MM.1S (cell line): ENCODE measurements around the gene AAR2.

ENCODE experiments used
- DNase-seq: peaks from one replicate; pipeline ENCODE4 v3.0.0-alpha.2; 2015
- H2AFZ ChIP-seq: fragments of 300-600 bp; sonication (generic); 2 replicates; pipeline ENCODE4 v1.6.0; 2016; ENCODE audit warnings: antibody characterized with exemption, low read length
- H3F3A ChIP-seq: fragments of 300-600 bp; sonication (generic); 2 replicates; pipeline ENCODE4 v1.6.1; 2016; ENCODE audit warnings: mild to moderate bottlenecking, antibody characterized with exemption, low read length, moderate library complexity, mixed read lengths; ENCODE audit not compliant: insufficient read depth
- H3K27ac ChIP-seq: fragments of 300-600 bp; sonication (generic); 2 replicates; pipeline ENCODE4 v1.5.1; 2016; ENCODE audit warnings: mild to moderate bottlenecking, low read length
- H3K27me3 ChIP-seq: fragments of 300-600 bp; sonication (generic); replicated peaks from 2 replicates; pipeline ENCODE4 v1.6.0; 2016; ENCODE audit warnings: low read length; ENCODE audit not compliant: insufficient read depth
- H3K36me3 ChIP-seq: fragments of 300-600 bp; sonication (generic); replicated peaks from 2 replicates; pipeline ENCODE4 v1.6.1; 2016; ENCODE audit warnings: mild to moderate bottlenecking, low read length, mixed read lengths; ENCODE audit not compliant: insufficient read depth
- H3K4me1 ChIP-seq: fragments of 300-600 bp; sonication (generic); 2 replicates; pipeline ENCODE4 v1.6.1; 2016; ENCODE audit warnings: low read length, mixed read lengths
- H3K4me2 ChIP-seq: fragments of 300-600 bp; sonication (generic); 2 replicates; pipeline ENCODE4 v1.6.0; 2016; ENCODE audit warnings: low read depth, low read length
- H3K4me3 ChIP-seq: fragments of 300-600 bp; sonication (generic); 2 replicates; pipeline ENCODE4 v1.5.1; 2016; ENCODE audit warnings: low read length, mixed read lengths
- H3K79me2 ChIP-seq: fragments of 300-600 bp; sonication (generic); 2 replicates; pipeline ENCODE4 v1.6.1; 2016; ENCODE audit warnings: mixed run types, low read length, mixed read lengths
- H3K9ac ChIP-seq: fragments of 300-600 bp; sonication (generic); 2 replicates; pipeline ENCODE4 v1.6.1; 2016; ENCODE audit warnings: low read length, mixed read lengths
- H3K9me2 ChIP-seq: fragments of 300-600 bp; sonication (generic); replicated peaks from 2 replicates; pipeline ENCODE4 v1.6.1; 2016; ENCODE audit warnings: mild to moderate bottlenecking, low read length, mixed read lengths; ENCODE audit not compliant: insufficient read depth
- H3K9me3 ChIP-seq: fragments of 300-600 bp; sonication (generic); replicated peaks from 2 replicates; pipeline ENCODE4 v1.6.1; 2016; ENCODE audit warnings: mild to moderate bottlenecking, low read length, mixed read lengths; ENCODE audit not compliant: insufficient read depth
- H4K20me1 ChIP-seq: fragments of 300-600 bp; sonication (generic); 2 replicates; pipeline ENCODE4 v1.6.1; 2016; ENCODE audit warnings: mild to moderate bottlenecking, low read length, moderate library complexity, mixed read lengths; ENCODE audit not compliant: insufficient read depth
- CTCF ChIP-seq: fragments of 300-600 bp; sonication (generic); IDR thresholded peaks from 2 replicates; pipeline ENCODE4 v1.5.1; 2016; ENCODE audit warnings: antibody characterized with exemption, low read length, mixed read lengths
- EZH2 ChIP-seq: fragments of 300-600 bp; sonication (generic); optimal IDR thresholded peaks from 2 replicates; pipeline ENCODE3; 2017; ENCODE audit warnings: low read depth, mild to moderate bottlenecking, antibody characterized with exemption, low read length, mixed read lengths
- EZH2phosphoT487 ChIP-seq: fragments of 300-600 bp; sonication (generic); IDR thresholded peaks from 2 replicates; pipeline ENCODE4 v1.6.1; 2018; ENCODE audit warnings: antibody characterized with exemption, low read length

The AAR2 gene

GRCh38 chr20:36269507-36269906 is 33.2 kb downstream of the AAR2 start:
- no peak overlapping the region for H3K9ac ChIP-seq
- no peaks in the 10 kb centered on the region for H4K20me1 ChIP-seq
- no peak for TF ChIP-seq EZH2phosphoT487
- no peak for TF ChIP-seq CTCF
- no peak for TF ChIP-seq EZH2

GRCh38 chr20:36270744-36271638 is 34.7 kb downstream of the AAR2 start:
- Histone ChIP-seq H3K27ac (no peak overlapping the region), H3K4me3 (no peak overlapping the region), H3K9ac (no peak overlapping the region), H2AFZ (no peak overlapping the region), H3F3A (no peaks in the 10 kb centered on the region), H3K27me3 (peaks cover 12% of the 10 kb centered on the region; the same call in 1 of the 2 replicates), H3K4me2 (no peak overlapping the region), H3K9me3 (no peaks in the 10 kb centered on the region), H3K79me2 (no peaks in the 10 kb centered on the region), H4K20me1 (no peaks in the 10 kb centered on the region), H3K36me3 (no peaks in the 10 kb centered on the region), H3K4me1 (no peaks in the 10 kb centered on the region), H3K9me2 (no peaks in the 10 kb centered on the region)
- TF ChIP-seq CTCF: no peak
- TF ChIP-seq EZH2: no peak
- no peak for TF ChIP-seq EZH2phosphoT487
- DNase-seq: no peak

More at GRCh38 chr20:36269507-36269906, 33.2 kb downstream of the AAR2 start:
- Histone ChIP-seq H3K27me3 (peaks cover 11% of the 10 kb centered on the region; the same call in 1 of the 2 replicates), H3F3A (no peaks in the 10 kb centered on the region), H3K4me3 (no peak overlapping the region), H3K36me3 (no peaks in the 10 kb centered on the region), H3K4me1 (no peaks in the 10 kb centered on the region), H3K9me2 (no peaks in the 10 kb centered on the region), H3K27ac (no peak overlapping the region), H3K9me3 (no peaks in the 10 kb centered on the region), H3K4me2 (no peak overlapping the region), H3K79me2 (no peaks in the 10 kb centered on the region), H2AFZ (no peak overlapping the region)
- DNase-seq: no peak

- TF ChIP-seq EZH2: no peak
- TF ChIP-seq CTCF: no peak
- TF ChIP-seq EZH2phosphoT487: no peak
- Histone ChIP-seq H4K20me1 (no peaks in the 10 kb centered on the region), H3K36me3 (no peaks in the 10 kb centered on the region), H3K4me3 (no peak overlapping the region), H3K4me2 (no peak overlapping the region), H3K9me2 (no peaks in the 10 kb centered on the region), H3K27me3 (peaks cover 12% of the 10 kb centered on the region; the same call in 1 of the 2 replicates), H3F3A (no peaks in the 10 kb centered on the region), H3K79me2 (no peaks in the 10 kb centered on the region), H3K4me1 (no peaks in the 10 kb centered on the region), H3K9me3 (no peaks in the 10 kb centered on the region), H3K9ac (no peak overlapping the region), H3K27ac (no peak overlapping the region), H2AFZ (no peak overlapping the region)
- no peak for DNase-seq
Measured at GRCh38 chr20:36271639-36272546, 35.6 kb downstream of the AAR2 start.
